ENCODE measurements around the gene RAB10. TPM values are rescaled to one million over a fixed set of nuclear protein-coding genes. Genes with fewer than 3 reads are reported as not detected.

Gene RAB10
- total and polyA plus RNA-seq, 4 experiments from 2014 or later: 67.8 to 108 (median 91.8) TPM

Other genes with a start within 250 kb of the RAB10 start
- gene ASXL2, start 155.6 kb upstream of the RAB10 start, total RNA-seq: 10 to 100 TPM; 56.0 to 63.6 TPM
- gene ASXL2, start 155.6 kb upstream of the RAB10 start, polyA plus RNA-seq: 10 to 100 TPM in 1 of 2 donors, 1 to 10 TPM in 1; 6.3 to 10.1 TPM
- 1 to 10 TPM; 4.1 to 5.1 TPM for gene KIF3C, start 51.6 kb upstream of the RAB10 start, total RNA-seq
- 1 to 10 TPM in 1 of 2 donors, under 1 TPM in 1; 0.46 to 2.8 TPM for gene KIF3C, start 51.6 kb upstream of the RAB10 start, polyA plus RNA-seq
- gene GAREM2, start 139.0 kb downstream of the RAB10 start, total RNA-seq: 1 to 10 TPM; 3.2 to 3.6 TPM
- gene GAREM2, start 139.0 kb downstream of the RAB10 start, polyA plus RNA-seq: 1 to 10 TPM in 1 of 2 donors, under 1 TPM in 1; 0.14 to 2.3 TPM
- 10 to 100 TPM; 89.1 to 93.6 TPM for gene HADHA, start 210.5 kb downstream of the RAB10 start, total RNA-seq
- 100 to 1,000 TPM; 119 to 126 TPM for gene HADHA, start 210.5 kb downstream of the RAB10 start, polyA plus RNA-seq
- gene HADHB, start 210.9 kb downstream of the RAB10 start, total RNA-seq: 10 to 100 TPM; 58.8 to 67.1 TPM
- gene HADHB, start 210.9 kb downstream of the RAB10 start, polyA plus RNA-seq: 100 to 1,000 TPM in 1 of 2 donors, 10 to 100 TPM in 1; 95.0 to 115 TPM